Endothelial cell of umbilical vein (primary cell): ENCODE results near the gene HLA-DMA.

Source experiments
- CTCF ChIP-seq, 2 donors: IDR thresholded peaks; 1 replicate in 1 of 2; 2 replicates in 1 of 2; pipeline ENCODE4 v1.5.1; 2011; ENCODE audit warnings: low read length in 2 of 2, mild to moderate bottlenecking in 2 of 2, moderate library complexity in 2 of 2, control low read depth in 1 of 2, inconsistent platforms in 1 of 2, low read depth in 1 of 2; ENCODE audit not compliant: insufficient read depth in 1 of 2; ENCODE audit errors: extremely low read depth in 1 of 2
- EZH2 ChIP-seq: IDR thresholded peaks from 2 replicates; pipeline ENCODE4 v1.6.1; 2012; ENCODE audit warnings: borderline replicate concordance, low read depth, mild to moderate bottlenecking, moderate library complexity, low read length, inconsistent platforms; ENCODE audit not compliant: severe bottlenecking
- GATA2 ChIP-seq: IDR thresholded peaks from 2 replicates; pipeline ENCODE4 v1.7.0; 2011; ENCODE audit warnings: low read depth, mild to moderate bottlenecking, moderate library complexity, mixed read lengths, low read length; ENCODE audit not compliant: insufficient read length, insufficient read depth
- MYC ChIP-seq: IDR thresholded peaks from one replicate; pipeline ENCODE4 v1.6.1; 2011; ENCODE audit warnings: mild to moderate bottlenecking, low read depth, low read length

DNA sequence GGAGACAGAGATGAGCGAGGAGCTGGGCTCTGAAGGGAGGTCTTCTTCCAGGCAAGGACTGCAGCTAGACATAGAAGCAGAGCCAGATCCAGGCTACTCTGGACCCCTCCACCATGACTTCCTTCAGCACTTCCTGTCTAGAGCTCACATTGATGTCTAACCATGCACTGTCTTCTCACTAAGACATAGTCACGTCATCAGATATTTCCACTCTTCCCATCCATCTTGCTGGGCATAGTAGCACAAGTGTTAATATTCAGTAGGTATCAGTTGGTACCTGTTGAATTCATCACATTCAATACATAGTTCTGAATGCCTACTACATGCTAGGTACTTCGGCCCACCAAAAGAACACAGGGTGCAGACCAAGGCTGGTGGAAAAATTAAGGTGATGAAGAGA lies 2.9 kb downstream of the HLA-DMA start:
- TF ChIP-seq GATA2 (no peak), EZH2 (no peak), CTCF (IDR thresholded peaks at IDR 0.05; ENCODE audit: extremely low read depth in 1 of 2, insufficient read depth in 1 of 2, low read depth in 1 of 2, low read length in 2 of 2) (no peak), MYC (no peak)
